ENCODE measurements around the gene ILF2.
"Not testable (repeated sequence)": the region's sequence is repeated elsewhere in the genome, so short reads cannot be mapped to it uniquely, and the experiment has no call there.

The ILF2 gene

GRCh38 chr1:153648000-153648643 is 22.7 kb downstream of the ILF2 start:
- Mint-ChIP-seq H3K36me3 (peaks cover 30 to 48% of the 10 kb centered on the region in 2 donors), H3K27ac (peak overlapping the region; percentile 37)

GRCh38 chr1:153647346-153647714 is 23.5 kb downstream of the ILF2 start:
- no peaks in the 10 kb centered on the region for H3K9me3 Mint-ChIP-seq
- DNase-seq: no peak
- peaks cover 33 to 51% of the 10 kb centered on the region in 2 donors for H3K36me3 Mint-ChIP-seq
- H3K27ac Mint-ChIP-seq: peak overlapping the region; percentile 89
- no peak for ATAC-seq (replicated peaks)
- no peaks in the 10 kb centered on the region for H3K27me3 Mint-ChIP-seq
- H3K4me1 Mint-ChIP-seq: peaks cover 17 to 27% of the 10 kb centered on the region in 2 donors
- H3K4me3 Mint-ChIP-seq: no peak overlapping the region

More at GRCh38 chr1:153648000-153648643, 22.7 kb downstream of the ILF2 start:
- no peaks in the 10 kb centered on the region for H3K9me3 Mint-ChIP-seq
- no peak for DNase-seq
- no peaks in the 10 kb centered on the region for H3K27me3 Mint-ChIP-seq
- peaks cover 14 to 24% of the 10 kb centered on the region in 2 donors for H3K4me1 Mint-ChIP-seq
- peak overlapping the region in 1 of 2 donors; percentile 29 for H3K4me3 Mint-ChIP-seq
- ATAC-seq (replicated peaks): peak; percentile 22 to 23

DNA sequence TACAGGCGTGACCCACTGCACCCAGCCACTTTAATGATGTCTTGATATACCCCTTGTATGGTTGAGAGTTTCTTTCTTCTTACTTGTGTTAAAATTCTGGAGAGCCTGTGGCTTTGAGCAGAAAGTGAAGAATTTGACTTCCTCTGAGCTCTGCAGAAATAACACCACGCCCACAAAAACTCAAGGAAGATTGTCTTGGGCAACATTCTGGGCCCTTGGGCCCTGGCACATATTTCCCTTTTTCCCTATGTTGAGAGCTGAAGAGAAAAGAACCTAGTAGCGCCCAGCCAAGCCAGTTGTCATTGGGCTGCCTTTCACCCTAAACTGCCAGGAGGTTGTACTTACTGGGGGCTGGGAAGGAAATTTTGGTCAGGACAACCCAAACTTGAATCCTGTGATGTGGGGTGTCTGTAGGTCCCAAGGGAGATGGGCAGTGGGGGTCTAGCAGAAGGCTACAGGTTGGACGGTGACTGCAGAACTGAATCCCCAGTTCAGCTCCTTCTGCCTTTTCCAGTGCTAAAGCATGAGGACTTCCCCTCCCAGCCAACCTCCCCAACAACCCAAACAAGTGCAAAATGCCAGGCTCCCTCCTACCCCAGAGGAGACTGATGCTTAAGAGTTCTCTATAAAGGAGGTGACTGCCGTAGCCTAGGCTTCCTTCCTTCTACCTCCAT is 24.0 kb downstream of the ILF2 start:
- ATAC-seq (replicated peaks): no peak
- no peak overlapping the region for H3K4me3 Mint-ChIP-seq

GRCh38 chr1:153643816-153644215 is 27.0 kb downstream of the ILF2 start:
- Mint-ChIP-seq H3K9me3 (no peaks in the 10 kb centered on the region), H3K4me1 (peaks cover 20 to 33% of the 10 kb centered on the region in 2 donors), H3K27ac (peak overlapping the region; percentile 88), H3K4me3 (no peak overlapping the region), H3K36me3 (peaks cover 41 to 63% of the 10 kb centered on the region in 2 donors), H3K27me3 (no peaks in the 10 kb centered on the region)
- ATAC-seq (replicated peaks): no peak
- DNase-seq: no peak

More for the DNA sequence above, 24.0 kb downstream of the ILF2 start:
- Mint-ChIP-seq H3K4me1 (peaks cover 19 to 27% of the 10 kb centered on the region in 2 donors), H3K27me3 (no peaks in the 10 kb centered on the region), H3K36me3 (peaks cover 37 to 56% of the 10 kb centered on the region in 2 donors), H3K27ac (peak overlapping the region; percentile 71), H3K9me3 (no peaks in the 10 kb centered on the region)
- DNase-seq: no peak

GRCh38 chr1:153643100-153643499 is 27.7 kb downstream of the ILF2 start:
- DNase-seq: no peak
- peak overlapping the region; percentile 6 for H3K27ac Mint-ChIP-seq
- peaks cover 41 to 62% of the 10 kb centered on the region in 2 donors for H3K36me3 Mint-ChIP-seq
- H3K4me3 Mint-ChIP-seq: no peak overlapping the region
- no peaks in the 10 kb centered on the region for H3K27me3 Mint-ChIP-seq
- no peak for ATAC-seq (replicated peaks)
- H3K9me3 Mint-ChIP-seq: no peaks in the 10 kb centered on the region
- peaks cover 20 to 33% of the 10 kb centered on the region in 2 donors for H3K4me1 Mint-ChIP-seq

GRCh38 chr1:153642161-153642560 is 28.6 kb downstream of the ILF2 start:
- Mint-ChIP-seq H3K27ac (no peak overlapping the region), H3K4me1 (peaks cover 16 to 34% of the 10 kb centered on the region in 2 donors), H3K27me3 (no peaks in the 10 kb centered on the region), H3K36me3 (peaks cover 42 to 60% of the 10 kb centered on the region in 2 donors), H3K4me3 (no peak overlapping the region), H3K9me3 (no peaks in the 10 kb centered on the region)
- ATAC-seq (replicated peaks) (no peak), DNase-seq (no peak)

GRCh38 chr1:153640861-153641260 is 29.9 kb downstream of the ILF2 start:
- no peaks in the 10 kb centered on the region for H3K27me3 Mint-ChIP-seq
- no peak for ATAC-seq (replicated peaks)
- peaks cover 20 to 35% of the 10 kb centered on the region in 2 donors for H3K4me1 Mint-ChIP-seq
- no peak for DNase-seq
- H3K36me3 Mint-ChIP-seq: peaks cover 41 to 56% of the 10 kb centered on the region in 2 donors
- H3K27ac Mint-ChIP-seq: no peak overlapping the region
- no peak overlapping the region for H3K4me3 Mint-ChIP-seq
- no peaks in the 10 kb centered on the region for H3K9me3 Mint-ChIP-seq

GRCh38 chr1:153640213-153640612 is 30.6 kb downstream of the ILF2 start:
- not testable (repeated sequence) for H3K4me3 Mint-ChIP-seq; H3K9me3 Mint-ChIP-seq; DNase-seq; H3K27me3 Mint-ChIP-seq; ATAC-seq (replicated peaks); H3K27ac Mint-ChIP-seq
- Mint-ChIP-seq H3K4me1 (peaks cover 17 to 34% of the 10 kb centered on the region in 2 donors), H3K36me3 (peaks cover 35 to 52% of the 10 kb centered on the region in 2 donors)

DNA sequence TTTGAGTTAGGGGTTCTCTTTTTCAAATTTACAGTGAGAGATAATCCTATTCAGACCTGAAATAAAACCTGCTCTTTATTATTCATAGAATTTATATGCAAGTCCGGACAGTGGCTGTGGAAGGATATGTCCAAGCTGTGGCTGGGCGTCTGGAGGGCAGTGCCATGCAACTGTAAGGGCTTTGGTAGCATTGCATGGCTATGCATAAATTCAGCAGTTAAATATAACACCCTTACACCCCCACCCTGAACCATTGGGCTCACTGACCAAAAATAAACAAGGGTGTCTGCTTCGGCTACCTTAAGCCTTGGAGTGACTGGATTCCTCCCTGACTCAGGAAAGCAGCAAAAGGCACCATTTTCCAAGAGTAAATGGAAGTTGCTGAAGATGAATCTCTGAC is 31.5 kb downstream of the ILF2 start:
- ATAC-seq (replicated peaks): no peak
- DNase-seq: no peak
- Mint-ChIP-seq H3K36me3 (peaks cover 33 to 46% of the 10 kb centered on the region in 2 donors), H3K4me1 (peaks cover 15 to 33% of the 10 kb centered on the region in 2 donors), H3K27ac (no peak overlapping the region), H3K4me3 (no peak overlapping the region), H3K9me3 (no peaks in the 10 kb centered on the region), H3K27me3 (no peaks in the 10 kb centered on the region)

- peaks cover 0 to 1% of the 10 kb centered on the region in 2 donors for H3K9me3 Mint-ChIP-seq
- no peak overlapping the region for H3K4me3 Mint-ChIP-seq
- no peak for ATAC-seq (replicated peaks)
- peaks cover 14 to 30% of the 10 kb centered on the region in 2 donors for H3K4me1 Mint-ChIP-seq
- no peak for DNase-seq
- H3K27ac Mint-ChIP-seq: peak overlapping the region; percentile 37
- H3K27me3 Mint-ChIP-seq: no peaks in the 10 kb centered on the region
- H3K36me3 Mint-ChIP-seq: peaks cover 32 to 44% of the 10 kb centered on the region in 2 donors
Observed at GRCh38 chr1:153638261-153638660, 32.5 kb downstream of the ILF2 start.

DNA sequence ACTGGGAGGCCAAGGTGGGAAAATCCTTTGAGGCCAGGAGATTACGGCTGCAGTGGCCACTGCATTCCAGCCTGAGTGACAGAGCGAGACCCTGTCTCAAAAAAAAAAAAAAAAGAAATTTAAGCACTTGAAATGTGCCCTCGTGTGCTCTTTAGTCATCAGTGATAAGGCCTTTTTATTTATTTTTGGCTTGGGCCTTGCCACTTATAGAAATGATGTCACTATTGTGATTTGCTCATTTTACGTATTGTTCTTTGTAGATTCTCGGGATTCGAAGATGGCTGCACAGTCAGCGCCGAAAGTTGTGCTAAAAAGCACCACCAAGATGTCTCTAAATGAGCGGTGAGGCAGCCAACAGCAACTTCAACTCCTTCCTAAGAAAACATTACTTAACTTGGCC is 34.5 kb downstream of the ILF2 start:
- ATAC-seq (replicated peaks): no peak

DNA sequence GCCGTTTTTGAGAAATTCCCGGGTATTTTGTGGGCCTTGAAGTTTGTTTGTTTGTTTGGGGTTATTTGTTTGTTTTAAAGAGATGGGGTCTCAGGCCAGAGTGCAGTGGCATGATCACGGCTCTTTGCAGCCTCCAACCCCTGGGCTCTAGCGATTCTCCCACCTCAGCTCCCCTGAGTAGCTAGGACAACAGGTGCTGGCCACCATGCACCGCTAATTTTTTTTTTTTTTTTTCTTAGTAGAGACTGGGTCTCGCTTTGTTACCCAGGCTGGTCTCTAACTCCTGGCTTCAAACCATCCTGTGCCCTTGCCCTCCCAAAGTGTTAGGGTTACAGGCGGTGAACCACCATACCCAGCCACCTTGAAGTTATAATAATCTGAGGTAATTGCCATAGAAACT is 34.9 kb downstream of the ILF2 start:
- peaks cover 16 to 36% of the 10 kb centered on the region in 2 donors for H3K4me1 Mint-ChIP-seq
- peak overlapping the region; percentile 71 to 97 for H3K4me3 Mint-ChIP-seq
- H3K36me3 Mint-ChIP-seq: peaks cover 25 to 36% of the 10 kb centered on the region in 2 donors
- H3K9me3 Mint-ChIP-seq: peaks cover 3% of the 10 kb centered on the region in 2 donors
- no peaks in the 10 kb centered on the region for H3K27me3 Mint-ChIP-seq
- DNase-seq (no peak), ATAC-seq (replicated peaks) (no peak)
- peak overlapping the region; percentile 14 for H3K27ac Mint-ChIP-seq

More for the DNA sequence above, 34.5 kb downstream of the ILF2 start:
- H3K27ac Mint-ChIP-seq: peak overlapping the region; percentile 14
- H3K36me3 Mint-ChIP-seq: peaks cover 27 to 39% of the 10 kb centered on the region in 2 donors
- H3K27me3 Mint-ChIP-seq: no peaks in the 10 kb centered on the region
- peaks cover 3% of the 10 kb centered on the region in 2 donors for H3K9me3 Mint-ChIP-seq
- DNase-seq: no peak
- peak overlapping the region; percentile 71 to 97 for H3K4me3 Mint-ChIP-seq
- peaks cover 17 to 40% of the 10 kb centered on the region in 2 donors for H3K4me1 Mint-ChIP-seq

DNA sequence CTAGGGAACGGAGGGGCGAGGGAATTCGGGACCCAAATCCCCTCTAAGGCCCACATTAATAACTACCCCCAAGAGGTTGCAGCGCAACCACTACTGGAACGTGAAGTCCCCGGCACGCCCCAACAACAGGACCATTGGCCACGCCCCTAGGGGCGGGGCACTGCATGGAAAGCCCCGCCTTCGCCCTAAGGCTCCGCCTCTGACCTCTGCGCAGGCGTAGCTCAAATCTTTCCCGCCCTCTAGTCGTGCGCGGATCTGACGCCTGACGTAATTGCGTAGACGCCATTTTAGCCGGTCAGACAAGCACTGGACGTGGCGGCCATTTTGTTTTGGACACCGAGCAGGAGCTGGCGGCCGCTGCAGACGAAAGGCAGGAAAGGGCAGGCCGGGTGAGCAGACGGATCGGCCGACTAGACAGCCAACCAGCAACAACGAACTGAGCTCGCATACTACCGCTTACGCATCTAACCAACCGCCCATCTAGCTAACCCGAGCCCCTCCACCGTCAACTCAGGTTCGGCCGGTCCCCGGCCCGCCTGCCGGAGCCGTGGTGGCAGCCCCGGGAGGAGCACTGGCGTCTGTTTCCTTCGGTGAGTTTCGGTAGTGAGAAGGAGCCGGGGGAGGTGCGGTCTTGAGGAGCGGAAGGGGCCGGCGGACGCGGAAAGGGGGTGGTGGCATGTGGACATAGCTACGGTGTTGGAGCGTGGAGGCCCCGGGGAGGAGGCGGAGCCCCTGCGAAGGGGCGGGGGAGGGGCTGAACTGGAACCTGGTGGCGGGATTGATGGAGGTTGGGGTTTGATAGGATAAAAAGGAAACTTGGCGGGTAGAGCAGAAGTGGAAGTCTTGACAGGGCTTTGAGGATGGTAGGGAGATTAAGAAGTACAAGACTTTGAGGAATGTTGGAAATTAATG is 36.8 kb downstream of the ILF2 start, which contains the start of gene CHTOP:
Gene CHTOP (plus strand): TSS at position 313 of the 912 bp plus-strand sequence. CDS start 2,523 bp downstream, outside the sequence.
- H3K4me3 Mint-ChIP-seq: peak within 1 kb of the TSS; percentile 93 to 97
- H3K36me3 Mint-ChIP-seq: peaks cover 25 to 36% of the 10 kb centered on the region in 2 donors
- peak; percentile 96 for DNase-seq

More for the DNA sequence above, 36.8 kb downstream of the ILF2 start, which contains the start of gene CHTOP:
- peak; percentile 93 for ATAC-seq (replicated peaks)
- H3K4me1 Mint-ChIP-seq: peaks cover 17 to 44% of the 10 kb centered on the region in 2 donors
- no peaks in the 10 kb centered on the region for H3K27me3 Mint-ChIP-seq
- peaks cover 3% of the 10 kb centered on the region in 2 donors for H3K9me3 Mint-ChIP-seq
- peak within 1 kb of the TSS; percentile 99 for H3K27ac Mint-ChIP-seq
